Left forelimb (tissue), 1 donor: Measurements from ENCODE around the gene GDA.

Experiments
- DNase-seq: peaks from one replicate; pipeline ENCODE4 v3.0.0-alpha.2; 2018; ENCODE audit warnings: low spot score

GDA gene

DNA sequence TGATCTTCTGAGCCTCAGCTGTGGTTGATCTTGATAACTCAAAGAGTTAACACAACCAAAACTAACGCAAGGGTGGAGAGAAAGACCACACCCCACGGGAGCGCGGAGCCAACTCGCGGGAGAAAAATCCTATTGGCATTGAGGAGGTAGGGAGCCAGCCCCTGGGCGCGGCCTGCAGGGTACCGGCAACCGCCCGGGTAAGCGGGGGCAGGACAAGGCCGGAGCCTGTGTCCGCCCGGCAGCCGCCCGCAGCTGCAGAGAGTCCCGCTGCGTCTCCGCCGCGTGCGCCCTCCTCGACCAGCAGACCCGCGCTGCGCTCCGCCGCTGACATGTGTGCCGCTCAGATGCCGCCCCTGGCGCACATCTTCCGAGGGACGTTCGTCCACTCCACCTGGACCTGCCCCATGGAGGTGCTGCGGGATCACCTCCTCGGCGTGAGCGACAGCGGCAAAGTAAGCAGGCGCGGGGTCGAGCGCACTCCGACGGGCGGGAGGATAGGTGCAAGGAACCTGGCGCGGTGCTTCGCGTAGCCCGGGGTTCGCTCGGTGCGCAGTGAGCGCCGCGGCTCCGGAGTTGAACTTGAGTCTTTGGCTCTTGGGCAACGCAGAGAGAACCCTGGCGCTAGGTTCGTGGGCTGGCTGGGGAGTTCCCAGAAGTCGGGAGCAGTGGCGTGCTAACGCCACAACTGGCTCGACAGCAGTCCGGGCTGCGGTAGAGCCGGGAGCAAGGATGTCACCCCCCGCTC lies at the start of gene GDA:
Gene GDA (plus strand): TSS at position 210 of the 745 bp plus-strand sequence. CDS start 120 bp downstream, at position 330.
- DNase-seq: no peak

DNA sequence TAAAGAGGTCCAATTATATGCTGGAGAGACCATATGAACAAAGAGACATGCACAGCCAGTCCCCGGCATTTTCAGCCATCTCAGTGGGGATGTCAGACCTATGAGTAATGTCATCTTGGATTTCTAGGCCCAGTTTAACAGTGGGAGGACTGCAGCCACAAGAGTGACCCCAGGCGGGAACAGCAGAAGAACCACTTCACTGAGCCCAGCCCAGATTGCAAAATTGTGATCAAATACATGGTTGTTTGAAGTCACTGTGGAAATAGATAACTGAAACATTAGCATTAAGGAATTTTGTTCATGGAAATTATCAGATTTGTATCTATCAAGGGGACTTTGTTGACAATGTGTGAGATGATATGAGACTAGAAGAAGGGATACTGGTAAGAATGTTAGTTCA lies 46.7 kb upstream of the GDA start:
- DNase-seq: no peak

DNA sequence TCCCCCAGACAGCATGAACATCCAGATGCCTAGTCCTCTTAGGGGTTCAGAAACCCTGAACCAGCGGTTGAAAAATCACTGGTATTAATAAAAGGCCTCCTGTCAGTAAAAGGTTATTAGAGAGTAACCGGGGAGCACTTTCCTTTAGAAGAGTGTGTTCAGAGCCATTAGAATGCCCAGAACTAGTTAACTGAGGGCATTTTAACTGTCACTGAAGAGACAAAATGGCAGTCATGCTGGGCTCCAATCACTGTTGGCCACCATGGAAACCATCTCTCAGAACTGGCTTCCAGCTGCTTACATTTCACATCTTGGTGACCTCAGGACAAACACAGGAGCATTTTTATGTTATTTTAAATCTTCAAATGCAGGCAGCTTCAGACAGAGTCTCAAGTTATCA lies 36.2 kb upstream of the GDA start:
- no peak for DNase-seq

DNA sequence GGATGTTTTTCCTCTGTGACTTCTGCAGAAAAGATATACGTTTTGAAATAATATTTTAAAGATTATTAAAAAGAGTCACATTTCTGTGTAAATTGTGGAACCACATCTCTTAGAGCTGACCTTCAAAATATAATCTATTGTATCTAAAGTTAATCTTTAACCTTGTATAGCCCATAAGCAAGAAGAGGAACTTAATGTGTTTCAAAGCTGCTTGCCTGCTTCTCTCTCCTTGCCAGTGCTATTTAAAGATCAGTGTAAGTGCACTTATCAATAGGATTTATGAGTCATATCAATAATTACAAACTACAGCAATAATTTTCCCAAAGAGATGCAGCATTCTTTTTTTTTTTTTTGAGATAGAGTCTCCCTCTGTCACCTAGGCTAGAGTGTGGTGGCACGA lies 29.4 kb upstream of the GDA start:
- no peak for DNase-seq

DNA sequence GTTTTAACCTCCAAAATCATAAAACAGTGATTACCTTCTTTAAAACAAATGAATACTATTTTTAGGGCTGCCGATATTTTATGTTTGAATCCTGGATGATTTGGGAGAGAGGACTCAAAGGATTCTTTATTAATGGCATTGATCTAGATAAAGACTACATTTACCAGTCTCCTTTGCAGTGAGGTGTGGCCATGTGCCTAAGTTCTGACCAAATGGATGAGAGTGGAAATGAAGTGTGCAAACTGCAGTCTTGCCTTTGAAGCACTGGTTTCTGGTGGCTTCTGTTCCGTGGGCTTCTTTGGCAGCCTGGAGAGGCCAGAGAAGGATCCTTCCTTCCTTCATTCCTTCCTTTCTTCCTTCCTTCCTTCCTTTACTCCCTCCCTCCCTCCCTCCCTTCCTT lies 24.3 kb upstream of the GDA start:
- DNase-seq: no peak

DNA sequence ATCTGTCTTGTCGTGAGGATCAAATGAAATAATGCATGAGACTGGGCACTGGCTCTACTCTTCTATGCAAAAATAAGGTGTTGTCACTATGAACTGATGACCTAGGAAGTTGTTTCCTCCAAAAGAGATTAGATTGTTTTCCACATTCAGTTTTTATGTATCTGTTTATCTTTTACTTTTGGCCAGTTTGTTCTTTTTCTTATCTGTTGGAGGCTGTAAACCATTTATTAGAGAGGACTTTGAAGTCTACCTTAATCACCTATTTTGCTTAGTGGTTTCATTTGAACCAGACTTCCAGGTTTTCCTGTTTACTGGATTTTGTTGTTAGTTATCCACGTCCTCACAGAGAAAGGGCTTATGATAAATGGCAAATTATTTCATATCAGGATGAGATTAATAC lies 21.5 kb upstream of the GDA start:
- DNase-seq: no peak

DNA sequence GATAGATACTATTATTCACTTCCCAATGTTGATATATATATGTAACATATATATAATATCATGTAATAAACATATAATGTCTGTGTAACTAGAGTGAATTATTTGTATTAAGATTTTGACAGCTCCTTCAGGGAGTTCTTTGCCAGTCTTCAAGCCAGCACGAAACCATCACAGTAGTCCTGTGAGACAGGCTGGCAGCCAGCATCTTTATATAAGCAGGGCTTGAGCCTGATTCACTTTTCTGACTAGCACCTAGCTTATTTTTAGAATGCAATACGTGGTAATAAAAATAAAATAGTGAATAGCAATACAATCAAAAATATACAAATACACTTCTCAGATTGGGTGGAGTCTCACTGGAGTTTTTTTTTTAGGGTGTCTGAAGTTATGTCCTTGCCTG lies 20.7 kb upstream of the GDA start:
- no peak for DNase-seq

DNA sequence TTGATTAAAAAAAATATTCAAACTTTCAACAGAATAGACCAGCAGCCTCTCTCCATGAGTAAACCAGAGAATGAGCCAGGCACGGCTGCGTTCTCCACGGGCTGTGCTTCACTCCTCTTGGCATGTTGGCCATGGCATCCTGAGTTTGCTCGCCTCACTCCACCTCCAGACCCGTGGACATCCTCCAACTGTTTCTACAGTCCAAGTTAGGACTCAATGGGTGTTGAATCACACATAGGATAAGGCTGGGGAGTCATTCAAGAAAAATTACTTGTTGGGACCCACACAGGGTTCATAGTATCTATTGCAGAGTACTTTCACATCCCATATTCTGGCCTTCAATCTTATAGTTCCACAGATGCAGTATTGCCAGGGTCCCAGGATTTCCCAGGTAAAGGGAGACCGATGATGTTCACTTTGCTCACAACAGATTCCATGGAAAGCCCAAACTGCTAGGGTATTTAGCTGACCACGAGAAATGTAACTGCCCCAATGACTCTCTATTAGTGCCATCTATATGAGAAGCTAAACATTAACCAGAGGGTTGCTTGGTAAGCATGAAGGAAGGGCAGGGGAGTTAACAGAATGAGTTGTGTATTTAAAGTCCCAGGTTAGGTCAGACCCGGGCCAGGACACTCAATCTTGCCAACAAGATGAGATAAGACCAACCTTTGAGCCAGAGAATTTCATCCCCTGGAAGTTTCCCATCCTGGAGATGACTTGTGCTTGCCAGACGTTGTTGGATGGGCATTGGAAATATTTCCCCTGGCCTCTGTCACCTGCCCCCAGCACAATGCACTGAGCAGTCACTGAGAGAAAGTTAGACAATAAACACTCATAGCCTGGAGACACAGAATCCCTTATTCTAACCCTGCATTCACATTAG lies 19.7 kb upstream of the GDA start:
- DNase-seq: no peak

DNA sequence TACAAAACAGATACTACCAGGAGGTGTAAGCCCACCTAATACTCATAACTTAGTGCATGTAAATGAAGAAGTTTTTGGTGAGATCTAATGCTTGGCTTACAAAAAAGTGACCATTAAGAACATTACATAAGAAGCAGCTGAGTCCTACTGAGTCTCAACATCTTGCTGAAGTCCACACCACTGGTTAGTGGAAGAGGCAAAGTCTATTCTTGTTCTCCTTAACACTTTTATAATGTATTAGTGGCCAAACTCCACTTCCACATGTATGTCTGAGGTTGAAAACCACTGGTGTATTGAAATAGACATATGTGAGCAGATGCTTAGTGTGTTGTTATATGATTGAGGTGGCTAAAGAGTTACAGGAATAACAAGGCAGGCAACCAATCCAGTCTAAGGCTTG lies 18.9 kb upstream of the GDA start:
- no peak for DNase-seq

DNA sequence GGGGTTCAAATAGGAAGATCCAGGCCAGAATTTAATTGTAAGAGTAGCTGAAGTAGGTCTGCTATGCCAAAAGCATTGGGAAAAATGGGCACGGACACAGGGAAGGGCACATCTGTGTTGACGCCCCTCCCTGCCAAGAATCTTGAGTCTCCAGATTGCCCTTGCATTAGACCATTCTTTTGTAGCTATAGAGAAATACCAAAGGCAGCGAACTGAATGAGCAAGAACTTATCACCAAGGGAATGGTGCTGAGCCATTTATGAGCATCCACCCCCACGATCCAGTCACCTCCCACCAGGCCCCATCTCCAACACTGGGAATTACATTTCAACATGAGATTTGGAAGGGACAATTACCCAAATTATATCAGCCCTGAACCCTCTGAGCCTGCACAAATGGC lies 18.0 kb upstream of the GDA start:
- DNase-seq: no peak

DNA sequence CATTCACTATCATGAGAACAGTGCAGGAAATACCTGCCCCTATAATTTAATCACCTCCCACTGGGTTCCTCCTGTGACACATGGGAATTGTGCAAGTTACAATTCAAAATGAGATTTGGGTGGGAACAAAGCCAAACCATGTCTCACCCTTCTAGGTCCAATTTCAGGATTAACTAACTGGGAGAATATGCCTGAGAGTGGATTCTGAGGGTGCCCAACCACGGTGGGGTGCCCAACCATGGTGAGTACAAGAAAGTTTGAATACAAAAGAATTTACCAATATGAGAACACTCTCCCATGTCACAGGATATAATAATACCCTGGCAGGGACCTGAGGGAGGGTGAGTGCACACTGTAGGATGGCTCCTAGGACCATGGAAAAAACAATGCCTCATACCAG lies 17.2 kb upstream of the GDA start:
- DNase-seq: no peak

DNA sequence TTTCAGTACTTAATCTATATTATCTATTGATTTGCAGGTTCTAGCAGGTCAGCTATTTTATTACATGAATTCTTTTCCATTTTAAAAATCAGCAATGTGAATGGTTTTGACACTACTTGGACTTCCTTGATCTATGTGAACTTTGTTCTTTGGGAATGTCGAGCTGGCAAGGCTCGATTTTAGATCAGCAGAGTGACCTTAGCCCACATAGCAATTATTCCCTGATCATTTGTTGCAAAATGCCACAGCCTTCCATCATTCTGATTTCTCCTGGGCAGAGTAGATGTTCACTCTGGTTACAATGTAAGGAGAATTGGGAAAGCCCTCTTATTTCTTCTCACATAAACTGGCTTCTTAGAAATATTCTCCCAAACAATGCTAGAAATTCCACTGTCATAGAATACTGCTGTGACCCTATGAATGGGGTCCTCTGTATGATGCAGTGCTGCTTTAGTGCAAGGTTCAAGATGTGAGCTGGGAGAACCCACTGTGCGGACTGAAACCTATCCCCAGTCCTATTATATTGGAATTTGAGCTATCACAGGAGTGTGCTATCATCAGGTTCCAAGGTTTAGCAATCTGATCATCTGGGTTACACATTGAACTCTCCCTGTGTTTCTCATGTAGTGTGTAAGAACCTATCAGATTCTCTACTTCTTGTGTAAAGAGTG lies 15.7 kb upstream of the GDA start:
- no peak for DNase-seq

DNA sequence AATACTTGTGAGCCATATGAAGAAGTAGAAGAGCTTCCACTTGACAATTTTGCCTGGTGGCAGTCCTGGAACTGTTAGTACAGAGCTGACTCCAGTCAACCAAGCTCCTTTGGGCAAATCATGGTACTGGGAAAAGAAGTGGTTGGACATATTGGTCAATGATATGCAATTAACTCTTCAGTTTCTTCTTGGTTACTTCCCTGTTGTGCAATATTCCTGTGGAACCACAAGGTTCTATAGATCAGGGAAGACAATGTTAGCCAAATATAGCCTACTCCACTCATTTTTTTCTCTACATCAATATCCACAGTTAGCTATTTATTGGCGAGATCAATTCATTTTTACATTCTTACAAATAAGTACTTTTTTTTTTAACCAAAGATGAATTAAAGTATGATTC lies 14.4 kb upstream of the GDA start:
- DNase-seq: no peak

DNA sequence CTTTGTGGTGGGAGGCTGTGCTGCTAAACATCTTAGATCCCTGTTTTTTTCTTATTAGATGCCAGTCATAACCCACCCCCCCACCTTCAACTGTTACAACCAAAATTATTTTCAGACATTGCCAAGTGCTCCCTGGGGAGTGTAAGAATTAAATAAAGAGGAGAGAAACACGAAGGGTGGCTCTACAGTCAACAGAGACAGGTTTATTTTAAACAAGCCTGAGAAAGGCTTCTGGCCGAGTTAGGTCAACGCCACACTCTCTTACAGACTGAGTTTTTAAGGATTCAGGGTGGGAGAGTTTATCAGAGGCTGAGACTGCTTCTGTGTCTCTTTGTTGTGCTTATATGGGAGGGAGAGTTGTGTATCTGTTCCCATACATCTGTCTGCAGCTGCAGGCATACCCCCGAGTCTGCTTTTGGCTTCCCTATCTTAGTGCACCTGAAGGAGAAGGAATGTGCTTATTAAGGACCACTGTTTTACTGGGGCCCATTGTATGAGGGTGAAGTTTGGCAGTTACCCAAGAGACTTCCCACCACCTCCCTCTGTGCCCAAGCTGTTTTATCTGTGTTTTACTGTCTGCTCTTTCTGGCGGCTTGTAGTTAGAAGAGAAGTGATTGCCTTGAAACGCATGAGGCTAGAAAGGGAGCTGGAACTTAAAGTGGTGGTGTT lies 11.4 kb upstream of the GDA start:
- no peak for DNase-seq

DNA sequence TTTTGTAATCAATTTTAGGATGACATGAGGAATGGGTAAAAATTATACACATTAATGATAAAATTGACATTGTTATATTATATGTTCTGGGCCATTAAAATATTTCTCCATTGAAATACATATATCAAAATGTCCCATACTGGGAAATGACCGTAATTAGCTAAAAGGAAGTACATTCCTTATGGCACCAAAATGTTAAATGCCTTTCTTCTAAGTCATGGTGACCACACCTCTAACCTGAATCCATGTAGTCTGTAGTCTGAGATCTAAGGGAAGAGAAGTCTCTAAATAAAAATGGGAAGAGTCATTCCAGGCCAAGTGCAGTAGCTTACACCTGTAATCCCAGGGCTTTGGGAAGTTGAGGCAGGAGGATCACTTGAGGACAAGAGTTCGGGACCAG lies 10.0 kb upstream of the GDA start:
- DNase-seq: no peak

DNA sequence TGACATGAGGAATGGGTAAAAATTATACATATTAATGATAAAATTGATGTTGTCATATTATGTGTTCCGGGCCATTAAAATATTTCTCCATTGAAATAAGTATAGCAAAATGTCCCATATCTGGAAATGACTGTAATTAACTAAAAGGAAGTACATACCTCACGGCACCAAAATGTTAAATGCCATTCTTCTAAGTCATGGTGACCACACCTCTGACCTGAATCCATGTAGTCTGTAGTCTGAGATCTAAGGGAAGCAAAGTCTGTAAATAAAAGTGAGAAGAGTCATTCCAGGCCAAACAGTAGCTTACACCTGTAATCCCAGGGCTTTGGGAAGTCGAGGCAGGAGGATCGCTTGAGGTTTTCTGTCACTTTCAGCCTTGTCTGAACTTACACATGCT lies 8.7 kb upstream of the GDA start:
- no peak for DNase-seq

DNA sequence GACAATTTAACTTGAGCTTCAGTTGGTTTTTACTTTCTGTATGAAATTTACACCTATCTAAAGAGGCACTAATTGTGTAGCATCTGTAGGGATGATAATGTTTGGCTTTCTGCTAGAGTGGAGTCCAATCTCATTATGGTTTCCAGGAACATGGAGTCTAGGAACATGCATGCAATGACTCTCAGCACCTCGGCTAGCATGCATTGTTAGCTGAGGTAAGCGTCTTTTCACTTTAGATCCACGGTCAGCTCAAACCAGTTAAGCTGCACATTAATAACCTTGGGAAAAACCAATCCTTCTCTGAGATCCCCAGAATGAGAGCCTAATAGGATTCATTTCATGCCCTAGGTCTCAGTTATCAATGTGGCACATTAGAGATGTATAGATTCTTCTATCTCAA lies 7.8 kb upstream of the GDA start:
- no peak for DNase-seq

DNA sequence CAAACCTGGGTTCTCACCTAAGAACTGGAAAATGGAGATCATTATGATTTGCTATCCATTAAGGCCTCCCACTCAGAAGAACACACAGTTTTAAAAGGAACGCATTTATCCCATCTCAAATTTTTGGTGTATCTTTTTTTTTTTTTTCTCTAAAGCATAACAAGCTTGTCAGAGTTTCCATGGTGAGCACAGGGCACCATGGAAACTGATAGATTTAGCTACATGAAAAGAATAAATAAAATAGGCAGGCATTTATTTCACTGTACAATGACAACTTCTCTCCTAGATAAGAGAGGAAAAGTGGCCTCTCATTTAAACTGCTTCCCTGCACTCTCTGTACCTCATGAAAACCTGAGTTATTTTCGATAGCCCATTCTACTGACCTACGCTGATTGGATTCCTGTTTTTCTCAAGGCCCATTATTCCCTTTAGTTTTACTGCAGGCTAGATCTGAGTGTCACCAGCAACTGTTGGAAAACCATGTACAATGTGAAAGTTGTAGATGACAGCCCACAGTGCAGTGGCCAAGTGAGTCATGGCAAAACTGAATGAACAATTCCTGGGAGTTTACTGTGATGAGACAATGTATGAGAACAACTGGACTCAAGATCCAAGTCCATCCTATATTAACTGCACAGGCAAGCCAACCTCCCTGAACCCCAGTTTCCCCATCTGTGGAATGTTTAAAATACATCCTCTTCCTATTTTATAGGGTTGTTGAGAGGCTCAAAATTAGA lies 4.3 kb upstream of the GDA start:
- DNase-seq: no peak

DNA sequence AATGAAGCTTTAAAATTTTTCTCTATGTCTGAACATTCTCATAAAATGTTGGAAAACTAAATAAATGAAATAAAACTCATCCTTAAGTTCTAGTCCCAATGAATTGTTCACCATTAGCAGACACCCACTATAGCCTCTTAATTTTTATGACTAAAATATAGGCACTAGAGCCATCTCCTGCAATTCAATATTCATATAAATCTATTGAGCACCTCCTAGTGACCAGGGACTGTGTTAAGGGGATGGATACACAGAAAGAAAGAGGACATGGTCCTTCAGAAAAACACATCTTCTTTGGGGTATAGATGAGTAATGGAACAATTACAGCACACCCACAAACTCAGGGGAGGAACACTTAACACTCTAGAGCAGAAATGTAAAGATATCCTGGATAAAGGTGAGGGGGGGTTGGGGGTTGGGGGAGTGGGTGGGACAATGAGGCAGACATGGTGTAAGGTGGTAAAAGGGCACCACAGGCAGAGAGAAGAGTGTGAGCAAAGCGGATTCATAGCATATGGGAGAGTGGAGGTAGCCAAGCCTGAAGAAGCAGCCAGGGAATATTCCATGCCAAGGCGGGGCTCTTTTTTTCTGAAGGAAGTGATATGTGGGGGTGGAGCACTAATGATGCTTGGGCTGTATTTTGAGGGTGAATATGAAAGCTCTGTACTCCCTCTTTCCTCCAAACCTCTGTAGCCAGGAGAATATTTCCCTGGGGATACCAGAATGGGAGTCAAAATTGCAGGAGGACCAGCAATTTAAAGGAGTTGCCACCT lies 3.3 kb upstream of the GDA start:
- DNase-seq: no peak

DNA sequence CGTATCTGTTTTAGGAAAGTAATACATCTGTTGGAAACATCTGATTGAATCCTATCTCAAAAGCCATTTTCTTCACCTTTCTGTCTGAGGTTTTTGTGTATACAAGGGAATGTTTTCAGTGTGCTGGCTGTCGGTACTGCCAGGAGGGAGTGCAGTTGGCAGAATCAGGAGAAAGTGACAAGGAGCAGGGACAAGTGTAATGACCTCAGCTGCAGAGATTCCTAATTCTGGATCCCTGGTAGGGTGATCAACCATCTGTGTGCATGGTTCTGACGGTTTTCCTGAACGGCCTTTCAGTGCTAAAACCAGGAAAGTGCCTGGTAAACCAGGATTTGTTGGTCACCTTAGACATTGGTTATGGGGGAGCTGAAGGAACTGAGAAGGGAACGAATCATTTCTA lies 1.6 kb upstream of the GDA start:
- DNase-seq: no peak

DNA sequence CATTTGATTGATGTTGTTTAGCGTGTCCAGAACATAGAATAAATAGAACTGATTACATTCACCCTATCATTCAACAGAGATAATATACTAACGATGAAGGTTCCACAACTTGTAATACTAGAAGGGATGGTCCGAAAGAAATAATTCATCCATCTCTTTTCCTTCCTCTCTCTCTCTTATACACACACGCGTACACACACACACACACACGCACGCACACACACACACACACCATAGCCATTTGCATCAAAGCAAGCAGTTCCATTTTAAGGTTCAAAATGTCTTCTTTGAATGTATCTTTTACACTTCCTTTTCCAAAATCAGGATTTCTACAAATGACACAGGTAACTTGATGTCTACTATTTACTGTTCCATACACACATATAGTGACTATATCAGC lies 887 bp downstream of the GDA start:
- DNase-seq: no peak
